ENCODE measurements around the gene MCOLN2.
"Not testable (repeated sequence)": the region's sequence is repeated elsewhere in the genome, so short reads cannot be mapped to it uniquely, and the experiment has no call there.

The MCOLN2 gene

GRCh38 chr1:84941843-84942242, 55.1 kb downstream of the MCOLN2 start:
- DNase-seq (ENCODE audit: low spot score): no peak

- no peak for DNase-seq (ENCODE audit: low spot score)
Measured at GRCh38 chr1:84940481-84940880, 56.4 kb downstream of the MCOLN2 start.

GRCh38 chr1:84939761-84940160, 57.2 kb downstream of the MCOLN2 start:
- DNase-seq (ENCODE audit: low spot score): no peak

GRCh38 chr1:84939151-84939550, 57.8 kb downstream of the MCOLN2 start:
- DNase-seq (ENCODE audit: low spot score): no peak

- DNase-seq (ENCODE audit: low spot score): peak; percentile 71
Measured at GRCh38 chr1:84936116-84936810, 60.6 kb downstream of the MCOLN2 start.

- DNase-seq (ENCODE audit: low spot score): no peak
Measured at GRCh38 chr1:84933011-84933611, 63.8 kb downstream of the MCOLN2 start.

GRCh38 chr1:84930831-84931230, 66.1 kb downstream of the MCOLN2 start:
- DNase-seq (ENCODE audit: low spot score): no peak

GRCh38 chr1:84930329-84930728, 66.6 kb downstream of the MCOLN2 start:
- DNase-seq (ENCODE audit: low spot score): no peak

GRCh38 chr1:84929581-84929980, 67.3 kb downstream of the MCOLN2 start:
- no peak for DNase-seq (ENCODE audit: low spot score)

- DNase-seq (ENCODE audit: low spot score): no peak
Measured at GRCh38 chr1:84928979-84929378, 67.9 kb downstream of the MCOLN2 start.

- no peak for DNase-seq (ENCODE audit: low spot score)
Measured at GRCh38 chr1:84923317-84923716, 73.6 kb downstream of the MCOLN2 start.

- DNase-seq (ENCODE audit: low spot score): no peak
Measured at GRCh38 chr1:84920159-84920558, 76.8 kb downstream of the MCOLN2 start.

GRCh38 chr1:84919461-84919970, 77.4 kb downstream of the MCOLN2 start:
- no peak for DNase-seq (ENCODE audit: low spot score)

- no peak for DNase-seq (ENCODE audit: low spot score)
Measured at GRCh38 chr1:84918726-84919336, 78.1 kb downstream of the MCOLN2 start.

- DNase-seq (ENCODE audit: low spot score): no peak
Measured at GRCh38 chr1:84916897-84917296, 80.0 kb downstream of the MCOLN2 start.

GRCh38 chr1:84913555-84913892, 83.4 kb downstream of the MCOLN2 start:
- no peak for DNase-seq (ENCODE audit: low spot score)

- DNase-seq (ENCODE audit: low spot score): no peak
Measured at GRCh38 chr1:84912726-84913554, 84.0 kb downstream of the MCOLN2 start.

GRCh38 chr1:84908746-84909464, 88.0 kb downstream of the MCOLN2 start:
- DNase-seq (ENCODE audit: low spot score): not testable (repeated sequence)

GRCh38 chr1:84907095-84907827, 89.7 kb downstream of the MCOLN2 start:
- no peak for DNase-seq (ENCODE audit: low spot score)

- DNase-seq (ENCODE audit: low spot score): not testable (repeated sequence)
Measured at GRCh38 chr1:84902727-84903126, 94.2 kb downstream of the MCOLN2 start.

GRCh38 chr1:84899969-84900368, 96.9 kb downstream of the MCOLN2 start:
- DNase-seq (ENCODE audit: low spot score): no peak

All from D341Med (cell line).